Stimulated activated CD4-positive, alpha-beta T cell treated with anti-CD3 and anti-CD28 coated beads, Interleukin-4, amount 100 ng/mL, for 24 hours (primary cell): ENCODE measurements around the gene GUCA1A.
A peak's percentile ranks its signal among the peaks of the same experiment; 100 is the strongest.
"Not testable (repeated sequence)": the region's sequence is repeated elsewhere in the genome, so short reads cannot be mapped to it uniquely, and the experiment has no call there.

Source experiments
- DNase-seq: peaks from one replicate; pipeline ENCODE4 v3.0.0-alpha.2; 2020

GUCA1A gene

DNA sequence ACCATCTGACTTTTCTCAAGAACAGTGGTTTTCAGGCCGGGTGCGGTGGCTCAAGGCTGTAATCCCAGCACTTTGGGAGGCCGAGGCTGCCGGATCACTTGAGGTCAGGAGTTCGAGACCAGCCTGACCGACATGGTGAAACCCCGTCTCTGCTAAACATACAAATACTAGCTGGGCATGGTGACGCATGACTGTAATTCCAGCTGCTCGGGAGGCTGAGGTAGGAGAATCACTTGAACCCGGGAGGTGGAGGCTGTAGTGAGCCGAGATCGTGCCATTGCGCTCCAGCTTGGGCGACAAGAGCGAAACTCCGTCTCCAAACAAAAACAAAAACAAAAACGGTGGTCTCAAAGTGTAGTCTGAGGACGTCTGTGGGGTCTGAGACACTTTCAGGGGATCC is 43.3 kb downstream of the GUCA1A start:
- not testable (repeated sequence) for DNase-seq

GRCh38 chr6:42217157-42217518 is 44.0 kb downstream of the GUCA1A start:
- no peak for DNase-seq

DNA sequence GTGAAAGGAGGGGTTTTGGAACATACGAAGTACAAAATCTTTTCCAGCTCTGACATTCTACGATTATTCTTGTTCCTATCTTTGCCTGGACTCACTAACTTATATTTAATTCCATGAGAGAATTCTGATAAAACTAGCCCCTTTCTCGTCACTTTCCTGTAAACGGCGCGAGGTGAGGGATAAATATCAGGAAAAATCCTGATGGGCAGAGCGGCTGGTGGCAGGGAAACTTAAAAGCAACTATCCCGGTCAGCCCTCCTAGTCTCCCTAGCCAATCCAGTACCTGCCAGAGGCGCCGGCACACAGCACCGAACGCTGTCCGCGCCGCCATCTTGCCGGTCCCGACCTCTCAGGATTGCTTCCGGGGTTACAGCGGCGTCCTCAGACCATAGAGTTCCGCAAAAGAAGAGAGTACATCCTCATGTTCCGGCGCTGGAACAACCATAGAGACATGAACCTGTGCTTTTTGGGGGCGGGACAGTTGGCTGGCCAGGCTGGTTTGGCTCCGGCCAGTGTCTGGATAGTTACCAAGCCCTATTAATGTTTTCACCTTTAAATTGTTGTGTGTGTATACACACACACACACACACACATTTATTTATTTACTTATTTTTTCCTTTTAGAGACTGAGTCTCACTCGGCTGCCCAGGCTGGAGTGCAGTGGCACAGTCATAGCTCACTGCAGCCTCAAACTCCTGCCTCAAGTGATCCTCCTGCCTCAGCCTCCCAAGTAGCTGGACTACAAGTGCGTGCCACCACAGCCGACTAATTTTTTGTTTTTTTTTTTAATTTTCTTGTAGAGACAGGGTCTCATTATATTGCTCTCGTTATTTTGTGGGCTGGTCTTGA is 44.6 kb downstream of the GUCA1A start, which contains the start of gene MRPS10:
TSS of gene MRPS10 (minus strand) at position 343 of the 849 bp plus-strand sequence. CDS start at position 331, 12 bp downstream.
- DNase-seq, result peak; percentile 94

DNA sequence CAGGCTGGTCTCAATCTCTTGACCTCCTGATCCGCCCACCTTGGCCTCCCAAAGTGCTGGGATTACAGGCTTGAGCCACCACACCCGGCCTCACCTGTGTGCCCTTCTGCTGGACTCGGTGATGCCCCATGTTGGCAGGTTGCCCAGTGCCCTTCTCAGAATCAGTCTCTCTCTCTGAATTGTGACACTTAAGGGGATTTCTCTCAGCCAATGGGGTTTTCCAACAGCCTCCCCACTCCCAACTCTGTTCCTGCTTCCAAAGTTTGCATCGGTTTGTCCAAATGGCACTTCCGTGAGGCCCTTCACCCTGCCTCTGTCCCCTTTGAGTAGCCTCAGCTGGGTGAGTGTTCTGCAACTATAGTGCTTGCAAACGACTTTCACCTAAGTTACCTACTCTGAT is 47.6 kb downstream of the GUCA1A start:
- DNase-seq, result no peak

- no peak for DNase-seq
Measured at GRCh38 chr6:42221546-42221945, 48.4 kb downstream of the GUCA1A start.

DNA sequence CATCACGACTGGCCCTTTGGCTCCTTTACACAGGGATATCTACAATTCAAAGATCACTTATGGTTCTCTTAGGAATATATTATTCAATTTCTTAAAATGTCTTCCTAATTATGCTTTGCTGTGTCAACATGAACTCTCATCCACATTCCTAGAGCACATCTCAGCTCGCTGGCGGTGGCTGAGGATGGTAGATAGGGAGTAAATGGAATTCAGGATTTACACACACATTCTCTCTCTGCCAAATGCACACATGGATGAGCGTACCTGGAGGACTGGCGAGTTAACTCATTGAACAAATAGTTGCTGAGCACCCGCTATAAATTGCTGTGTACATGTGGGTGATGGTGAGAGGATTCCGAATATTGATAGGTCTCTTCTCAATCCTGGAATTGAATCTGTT is 49.3 kb downstream of the GUCA1A start:
- no peak for DNase-seq

DNA sequence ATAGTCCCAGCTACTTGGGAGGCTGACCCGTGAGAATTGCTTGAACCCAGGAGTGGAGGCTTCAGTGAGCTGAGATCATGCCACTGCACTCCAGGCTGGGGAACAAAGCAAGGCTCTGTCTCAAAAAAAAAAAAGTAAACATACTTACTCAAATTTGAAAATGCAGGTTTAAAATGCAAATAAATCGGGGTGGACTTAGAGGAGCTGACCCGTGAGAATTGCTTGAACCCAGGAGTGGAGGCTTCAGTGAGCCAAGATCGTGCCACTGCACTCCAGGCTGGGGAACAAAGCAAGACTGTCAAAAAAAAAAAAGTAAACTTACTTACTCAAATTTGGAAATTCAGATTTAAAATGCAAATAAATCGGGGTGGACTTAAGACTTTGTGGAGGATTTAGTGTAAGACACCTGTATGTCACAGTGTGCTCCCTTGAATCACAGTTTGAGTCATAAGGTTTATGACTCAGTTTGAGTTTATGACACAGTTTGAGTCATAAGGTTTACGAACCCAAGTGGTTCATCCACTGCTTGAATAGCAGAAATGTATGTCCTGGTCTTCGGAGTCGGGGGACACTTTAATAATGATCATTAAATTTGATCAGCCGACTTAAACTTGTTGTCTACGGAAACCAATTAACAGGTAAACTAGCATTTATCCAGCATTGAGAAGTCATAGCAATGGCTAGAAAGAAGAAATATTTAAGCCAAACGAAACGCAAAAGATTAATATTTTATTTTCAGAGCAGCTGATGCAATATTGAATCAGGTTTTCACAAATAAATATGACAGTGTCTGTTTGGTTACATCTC is 51.3 kb downstream of the GUCA1A start:
- DNase-seq, result peak; percentile 32

DNA sequence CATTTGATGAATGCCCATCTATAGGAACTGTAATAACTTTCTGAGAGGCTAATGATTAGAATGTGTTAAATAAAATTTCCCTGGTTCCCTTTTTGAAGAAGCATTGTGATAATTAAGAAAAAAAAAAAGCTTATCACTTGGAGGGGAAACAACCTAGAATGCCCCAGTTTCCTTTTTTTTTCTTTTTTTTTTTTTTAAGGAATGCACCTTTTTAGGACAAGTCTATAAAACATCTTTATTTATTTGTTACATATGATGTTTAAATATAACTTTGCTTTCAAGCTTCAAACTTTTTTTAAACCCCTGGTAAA is 51.8 kb downstream of the GUCA1A start:
- no peak for DNase-seq

DNA sequence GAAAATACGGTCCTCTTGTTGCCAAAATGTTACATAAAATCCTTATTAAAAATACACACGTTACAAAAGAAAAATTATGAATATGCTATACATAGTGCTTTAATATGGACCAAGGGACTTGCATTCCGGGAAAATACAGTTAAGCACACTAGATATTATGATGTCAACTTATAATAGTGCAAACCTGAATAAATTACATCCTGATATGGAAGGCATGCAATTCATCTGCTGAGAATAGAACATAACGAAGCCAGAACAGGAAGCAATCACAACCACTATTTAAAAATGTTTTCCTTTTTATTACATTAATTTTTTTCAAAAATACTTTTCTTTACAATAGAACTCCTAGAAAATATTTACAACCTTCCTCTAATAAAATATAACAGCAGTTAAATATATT is 52.3 kb downstream of the GUCA1A start:
- DNase-seq, result no peak

DNA sequence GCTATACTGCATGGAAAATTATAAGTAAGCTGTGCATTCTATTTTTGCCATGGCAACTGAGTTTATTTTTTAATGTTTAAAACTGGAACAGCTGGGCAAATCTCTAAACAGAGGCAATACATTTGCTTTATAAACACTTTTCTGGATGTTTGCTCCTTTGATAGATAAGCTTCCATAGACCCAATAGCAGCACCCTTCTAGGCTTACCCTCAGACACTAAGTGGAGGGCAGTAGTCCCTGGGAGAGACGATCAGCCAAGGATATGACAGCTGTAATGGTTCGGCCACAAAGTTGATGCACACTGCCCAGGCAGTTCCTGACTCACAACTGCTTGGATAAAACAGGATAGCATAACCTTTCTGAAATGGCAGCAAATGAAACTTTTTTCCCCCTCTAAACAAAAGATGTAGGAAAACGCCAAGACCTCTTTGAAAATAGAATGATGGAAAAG is 53.0 kb downstream of the GUCA1A start:
- no peak for DNase-seq

DNA sequence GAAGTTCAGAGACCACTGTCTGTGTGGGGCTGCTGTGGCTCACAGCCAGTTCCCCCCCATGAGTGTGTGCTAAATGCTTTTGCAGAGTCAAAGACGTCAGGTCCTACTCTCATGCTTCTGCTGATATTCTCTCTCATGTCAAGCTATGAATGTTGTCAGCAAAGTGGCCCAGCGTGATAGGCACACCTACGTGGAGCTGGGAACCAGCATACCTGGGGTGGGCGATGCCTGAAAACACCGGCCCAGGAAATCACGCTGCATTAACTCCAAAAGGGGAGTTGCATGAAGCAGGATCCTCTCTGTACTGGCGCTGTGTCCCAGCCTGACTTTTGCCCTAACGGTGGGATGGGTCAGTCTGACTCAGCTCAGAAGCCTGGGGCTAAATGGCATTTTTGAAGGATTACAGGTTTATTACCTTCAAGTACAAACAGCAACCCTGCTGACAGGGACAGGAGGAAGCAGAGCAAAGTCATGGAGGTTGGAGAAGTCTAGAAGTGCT is 53.5 kb downstream of the GUCA1A start:
- no peak for DNase-seq

- no peak for DNase-seq
Measured at GRCh38 chr6:42227173-42227850, 54.1 kb downstream of the GUCA1A start.

DNA sequence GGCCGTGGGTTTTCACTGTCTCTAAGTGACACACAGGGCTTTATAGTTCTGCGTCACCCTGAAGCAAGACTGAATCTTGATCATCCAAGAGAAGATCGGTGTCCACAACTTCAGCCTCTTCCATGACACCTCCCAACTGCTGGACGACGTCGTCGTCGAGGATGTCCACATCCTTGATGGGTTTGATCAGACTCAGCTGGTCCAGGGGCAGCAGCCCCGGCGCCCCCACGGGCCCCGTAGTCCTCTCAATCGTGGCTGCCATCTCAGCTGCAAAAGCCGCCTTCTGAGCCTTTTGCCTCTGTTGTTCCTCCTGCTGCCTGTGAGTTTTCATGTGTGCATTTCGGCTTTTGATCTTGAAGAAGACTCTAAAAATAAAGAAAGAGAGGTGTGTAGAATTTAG is 55.1 kb downstream of the GUCA1A start:
- no peak for DNase-seq
